Stimulated activated CD8-positive, alpha-beta memory T cell treated with anti-CD3 and anti-CD28 coated beads, Interleukin-12 subunit alpha, Interleukin-12 subunit beta, amount 100 ng/mL, for 4 hours (primary cell): ENCODE results near the gene MAP3K14.
"Not testable (repeated sequence)": the region's sequence is repeated elsewhere in the genome, so short reads cannot be mapped to it uniquely, and the experiment has no call there.

Source experiments
- DNase-seq: peaks from one replicate; pipeline ENCODE4 v3.0.0-alpha.2; 2020; ENCODE audit warnings: low read depth

Gene MAP3K14

DNA sequence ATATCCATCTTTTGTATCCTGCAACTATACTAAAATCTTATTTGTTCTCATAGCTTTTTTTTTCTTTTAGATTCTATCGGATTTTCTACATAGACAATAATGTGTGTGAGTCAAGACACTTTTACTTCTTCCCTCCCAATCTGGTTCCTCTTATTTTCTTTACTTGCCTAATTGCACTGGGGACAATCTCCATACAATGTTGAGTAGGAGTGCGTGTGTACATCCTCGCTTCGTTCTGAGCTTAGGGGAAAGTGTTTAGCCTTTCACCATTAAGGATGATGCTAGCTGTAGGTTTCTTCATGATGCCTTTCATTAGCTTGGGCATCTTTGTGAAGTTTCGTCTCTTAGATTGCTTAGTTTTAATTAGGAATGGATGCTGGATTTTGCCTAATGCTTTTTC, 57.8 kb downstream of the MAP3K14 start:
- DNase-seq: no peak

DNA sequence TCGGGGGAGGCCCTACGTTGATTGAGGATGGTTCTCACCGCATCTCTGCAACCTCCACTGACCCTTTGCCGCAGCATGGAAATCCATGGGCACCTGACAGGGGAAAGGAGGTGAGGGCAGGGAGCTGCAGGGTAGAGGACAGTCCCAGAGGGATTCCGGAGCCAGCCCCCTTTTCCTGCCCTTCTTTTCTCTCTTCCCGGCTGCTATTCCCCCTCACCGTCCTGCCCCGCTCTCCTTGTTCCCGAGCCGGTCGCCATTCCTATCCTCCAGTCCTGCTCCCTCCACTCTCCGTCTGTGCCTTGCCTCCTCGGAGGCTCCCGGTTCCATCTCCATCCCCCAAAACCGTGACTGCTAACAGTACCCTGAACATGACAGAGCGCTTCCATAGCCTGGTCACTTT, 59.7 kb downstream of the MAP3K14 start:
- no peak for DNase-seq

DNA sequence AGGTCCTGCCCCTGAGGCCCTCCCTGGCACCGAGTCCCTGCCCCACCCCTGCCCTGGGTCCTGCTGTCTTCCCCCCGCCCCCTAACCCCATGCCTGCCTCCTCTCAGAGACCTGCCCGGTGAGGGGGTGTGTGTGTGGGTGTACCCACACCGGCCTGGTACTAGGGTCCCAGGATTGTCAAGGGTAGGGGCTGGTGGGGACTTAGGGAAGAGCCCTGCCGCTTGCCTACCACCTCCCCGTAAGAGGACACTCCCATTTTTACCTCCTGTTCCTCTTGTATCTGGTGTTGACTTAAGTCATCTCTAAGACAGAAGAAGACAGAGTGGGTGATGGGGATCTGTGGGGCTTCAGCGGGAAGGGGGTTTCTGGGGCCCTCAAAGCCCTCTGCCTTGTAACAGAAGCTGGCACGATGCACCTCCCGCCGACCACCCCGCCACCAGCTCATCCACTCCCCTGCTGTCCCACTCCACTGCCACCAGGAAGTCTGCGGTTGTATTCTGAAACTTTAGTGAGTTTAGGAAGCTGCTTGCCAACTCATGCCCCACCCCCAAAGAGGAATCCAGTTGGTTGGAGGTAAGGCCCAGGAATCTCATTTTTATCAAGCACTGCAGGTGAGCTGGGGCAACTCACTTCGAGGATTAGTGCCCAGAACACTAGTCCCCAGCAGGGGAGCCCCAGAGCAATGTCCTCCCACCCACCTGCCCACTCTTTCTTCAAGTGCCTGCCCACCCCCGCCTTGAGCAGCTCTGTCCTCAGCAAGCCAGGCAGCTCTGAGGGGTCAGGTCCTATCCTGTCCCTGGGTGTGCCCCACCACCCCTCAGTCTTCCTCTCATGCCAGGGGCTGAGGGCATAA, 60.5 kb downstream of the MAP3K14 start:
- DNase-seq: no peak

DNA sequence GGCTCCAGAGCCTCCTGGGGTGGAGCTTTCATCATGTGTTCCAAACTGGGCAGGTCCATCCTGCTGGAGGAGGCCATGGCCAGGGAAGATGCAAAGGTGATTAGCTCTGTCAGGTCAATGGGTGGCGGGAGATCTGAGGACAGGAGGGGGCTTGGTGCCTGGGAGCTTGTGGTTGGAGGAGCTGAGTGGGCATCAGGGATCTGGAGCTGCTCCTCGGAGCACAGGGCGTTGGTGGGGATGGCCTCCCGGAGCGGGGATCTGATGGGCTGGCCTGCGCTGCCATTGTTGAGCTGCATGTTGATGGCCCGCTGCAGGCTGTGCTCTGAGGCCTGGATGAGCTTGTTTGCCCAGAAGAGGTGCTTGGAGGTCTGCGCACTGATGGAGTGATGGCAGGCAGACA, 61.5 kb downstream of the MAP3K14 start:
- DNase-seq: no peak

DNA sequence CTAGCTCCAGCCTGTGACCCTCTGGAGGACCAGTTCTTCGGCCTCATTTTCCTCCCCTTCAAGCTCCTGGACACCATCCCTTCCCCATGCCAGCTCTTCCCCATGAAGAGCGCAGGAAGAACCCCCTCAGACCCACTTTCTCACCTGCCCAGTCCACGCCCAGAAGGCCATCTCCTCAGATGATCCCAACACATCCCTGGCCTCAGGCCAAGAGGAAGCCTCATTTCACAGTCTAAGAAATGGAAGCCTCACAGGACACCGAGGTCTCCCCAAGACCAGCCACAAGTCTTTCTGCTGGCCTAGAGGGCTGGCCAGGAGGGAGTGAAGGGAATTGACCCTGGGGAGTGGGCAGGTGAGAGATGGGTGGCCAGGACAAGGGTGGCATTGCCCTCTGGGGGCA, 62.9 kb downstream of the MAP3K14 start:
- DNase-seq: no peak

DNA sequence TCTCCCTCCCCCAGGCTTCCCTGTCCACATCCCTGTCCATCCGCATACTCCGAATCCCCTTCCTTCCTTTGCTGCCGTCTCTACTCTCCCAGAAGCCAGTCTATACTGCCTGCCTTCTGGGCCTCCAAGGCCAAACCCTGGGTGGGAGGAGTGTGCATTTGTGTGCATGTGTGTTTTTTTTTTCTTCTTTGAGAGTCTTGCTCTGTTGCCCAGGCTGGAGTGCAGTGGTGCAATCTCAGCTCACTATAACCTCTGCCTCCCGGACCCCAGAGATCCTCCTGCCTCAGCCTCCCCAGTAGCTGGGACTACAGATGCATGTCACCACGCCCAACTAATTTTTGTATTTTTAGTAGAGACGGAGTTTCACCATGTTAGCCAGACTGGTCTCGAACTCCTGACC, 63.6 kb downstream of the MAP3K14 start:
- DNase-seq: not testable (repeated sequence)

DNA sequence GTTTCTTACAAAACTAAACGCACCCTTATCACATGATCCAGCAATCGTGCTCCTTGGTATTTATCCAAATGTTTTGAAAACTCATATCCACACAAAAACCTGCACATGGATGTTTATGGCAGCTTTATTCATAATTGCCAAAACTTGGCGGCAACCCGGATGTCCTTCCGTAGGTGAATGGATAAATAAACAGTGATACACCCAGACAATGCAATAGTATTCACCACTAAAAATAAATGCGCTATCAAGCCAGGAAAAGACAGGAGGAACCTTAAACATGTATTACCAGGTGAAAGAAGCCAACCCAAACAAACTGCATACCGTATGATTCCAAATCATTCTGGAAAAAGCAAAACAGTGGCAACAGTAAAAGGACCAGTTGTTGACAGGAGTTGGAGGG, 64.9 kb downstream of the MAP3K14 start:
- no peak for DNase-seq

DNA sequence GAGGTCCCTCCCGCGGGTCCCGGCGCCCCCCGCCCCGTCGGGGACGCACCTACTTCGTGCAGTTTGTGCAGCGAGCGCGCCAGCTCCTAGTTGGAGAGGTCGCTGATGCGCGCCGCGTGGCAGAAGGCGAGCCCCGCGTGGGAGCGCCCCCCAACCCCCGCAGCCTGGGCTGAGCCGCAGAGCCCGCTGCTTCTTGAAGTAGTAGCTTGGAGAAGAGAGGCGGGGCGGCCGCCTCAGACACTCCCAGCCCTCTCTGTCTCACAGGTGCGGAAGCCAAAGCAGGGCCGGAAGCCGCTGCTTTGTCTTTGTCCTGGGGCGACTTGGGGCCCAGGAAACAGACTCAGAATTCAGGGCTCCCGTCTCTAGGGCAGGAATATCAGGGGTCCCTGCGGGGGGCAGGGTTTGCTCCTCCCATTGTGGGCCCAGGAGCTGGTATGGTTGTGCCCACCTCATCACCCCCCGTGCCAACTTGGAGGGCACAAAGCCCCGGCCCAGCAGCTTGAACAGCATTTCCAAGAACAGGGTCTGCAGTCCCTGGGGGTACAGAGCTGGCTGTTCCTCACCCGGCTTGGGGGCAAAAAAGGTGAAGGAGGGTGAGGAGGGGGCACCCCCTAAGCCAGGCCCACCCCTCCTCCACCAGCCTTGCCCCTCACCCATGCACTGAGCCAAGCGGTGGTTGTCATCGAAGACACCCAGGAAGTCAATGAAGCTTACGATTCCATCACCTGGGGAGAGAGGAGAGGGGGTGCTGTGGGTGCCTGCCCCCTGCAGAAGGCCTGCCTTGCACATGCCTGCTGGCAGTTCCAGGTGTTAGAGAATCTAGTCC, 68.5 kb downstream of the MAP3K14 start:
- DNase-seq: peak; percentile 72

DNA sequence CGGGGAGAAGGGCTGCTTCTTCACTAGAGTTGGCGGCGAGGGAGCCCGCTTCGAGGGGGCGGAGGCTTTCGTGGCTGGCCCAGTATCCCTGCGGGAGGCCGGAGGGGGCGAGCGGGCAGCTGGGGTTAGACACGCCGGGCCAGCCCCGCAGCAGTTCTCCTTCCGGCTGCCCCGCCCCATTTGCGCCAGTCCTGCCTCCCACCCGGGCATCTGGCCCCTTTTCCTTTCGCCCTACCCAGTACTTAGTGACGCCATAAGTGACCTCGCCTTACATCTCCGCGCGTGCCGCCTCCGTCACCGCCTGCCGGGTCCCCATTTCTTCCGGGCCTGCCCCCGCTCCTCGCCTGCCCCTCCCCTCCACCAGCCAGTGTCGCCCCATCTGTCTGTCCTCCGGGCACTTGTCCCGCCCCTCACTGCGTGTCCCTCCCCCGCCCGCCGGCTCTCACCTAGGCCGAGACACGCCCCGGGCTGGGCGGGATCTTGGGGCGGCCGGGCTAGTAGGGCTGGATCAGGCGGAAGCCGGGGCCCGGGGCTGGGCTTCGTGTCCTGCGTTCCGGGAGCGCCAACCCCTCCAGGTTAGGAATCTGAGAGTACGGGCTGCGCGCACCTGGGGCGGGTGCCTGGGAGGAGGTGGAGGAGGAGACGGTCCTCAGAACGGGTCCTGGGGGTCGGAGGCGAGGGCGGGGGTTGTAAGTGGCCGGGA, 69.2 kb downstream of the MAP3K14 start:
- peak; percentile 93 for DNase-seq

DNA sequence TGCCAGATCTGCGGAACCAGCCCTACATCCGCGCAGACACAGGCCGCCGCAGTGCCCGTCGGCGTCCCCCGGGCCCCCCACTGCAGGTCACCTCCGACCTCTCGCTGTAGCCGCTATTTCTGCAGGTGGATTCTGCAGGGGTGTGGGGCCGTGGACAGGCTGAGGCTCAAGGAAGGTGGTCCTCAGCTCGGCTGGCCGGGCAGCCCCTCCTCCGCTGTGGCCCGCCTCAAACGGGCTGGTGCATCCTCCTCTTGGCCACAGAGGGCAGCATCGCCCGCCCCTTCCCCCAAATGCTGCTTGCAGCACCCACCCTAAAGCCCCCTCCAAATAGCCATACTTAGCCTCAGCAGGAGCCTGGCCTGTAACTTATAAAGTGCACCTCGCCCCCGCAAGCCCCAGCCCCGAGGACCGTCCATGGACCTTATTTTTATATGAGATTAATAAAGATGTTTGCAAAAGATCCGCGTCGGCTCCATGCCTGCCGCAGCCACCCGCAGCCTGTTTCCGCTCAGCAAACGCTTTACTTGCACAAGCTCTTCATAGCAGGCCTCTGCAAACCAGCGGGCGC, 69.9 kb downstream of the MAP3K14 start:
- no peak for DNase-seq

DNA sequence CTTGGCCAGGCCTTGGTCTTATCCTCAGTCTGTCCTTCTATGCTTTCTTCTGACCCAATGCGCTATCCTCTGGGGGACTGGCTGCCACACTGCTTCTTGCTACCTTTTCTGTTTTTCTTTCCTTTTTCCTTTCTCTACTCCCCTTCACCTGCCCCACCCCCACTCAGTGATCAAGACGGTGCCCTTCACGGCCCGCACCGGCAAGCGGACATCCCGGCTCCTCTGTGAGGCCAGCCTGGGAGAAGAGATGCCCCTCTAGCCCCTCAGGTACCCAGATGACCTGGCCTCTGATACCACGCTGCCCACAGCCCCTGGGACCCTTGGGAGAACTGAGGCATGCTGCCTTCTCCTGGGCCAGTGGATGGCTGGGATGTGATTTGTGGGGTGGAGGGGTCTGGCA, 70.5 kb downstream of the MAP3K14 start:
- DNase-seq: no peak

DNA sequence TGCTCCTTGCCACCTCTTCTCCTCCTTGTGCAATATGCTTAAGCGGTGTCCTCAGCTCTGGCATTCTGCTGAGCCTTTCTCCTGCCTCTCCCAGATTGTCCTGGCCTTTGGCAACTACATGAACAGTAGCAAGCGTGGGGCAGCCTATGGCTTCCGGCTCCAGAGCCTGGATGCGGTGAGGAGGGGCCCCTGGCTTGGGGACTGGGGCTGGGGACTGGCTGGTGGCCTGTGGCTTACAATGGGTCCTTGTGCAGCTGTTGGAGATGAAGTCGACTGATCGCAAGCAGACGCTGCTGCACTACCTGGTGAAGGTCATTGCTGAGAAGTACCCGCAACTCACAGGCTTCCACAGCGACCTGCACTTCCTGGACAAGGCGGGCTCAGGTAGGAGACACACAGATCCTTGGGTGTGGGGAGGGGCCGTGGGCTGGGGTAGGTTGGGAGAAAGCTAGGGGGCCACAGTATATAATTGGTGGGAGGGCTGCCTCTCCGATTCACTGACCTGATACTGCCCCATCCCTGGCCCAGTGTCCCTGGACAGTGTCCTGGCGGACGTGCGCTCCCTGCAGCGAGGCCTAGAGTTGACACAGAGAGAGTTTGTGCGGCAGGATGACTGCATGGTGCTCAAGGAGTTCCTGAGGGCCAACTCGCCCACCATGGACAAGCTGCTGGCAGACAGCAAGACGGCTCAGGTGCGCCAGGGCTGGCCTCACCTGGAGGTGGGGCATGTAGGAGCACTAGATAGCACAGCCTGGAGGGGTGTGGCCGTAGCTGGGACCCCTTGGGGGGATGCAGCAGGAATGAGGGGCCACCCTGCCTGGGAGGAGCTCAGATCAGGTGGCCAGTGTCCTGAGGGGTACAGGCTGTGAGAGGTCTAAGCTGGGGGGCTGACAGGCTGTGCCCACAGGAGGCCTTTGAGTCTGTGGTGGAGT, 71.8 kb downstream of the MAP3K14 start:
- no peak for DNase-seq

DNA sequence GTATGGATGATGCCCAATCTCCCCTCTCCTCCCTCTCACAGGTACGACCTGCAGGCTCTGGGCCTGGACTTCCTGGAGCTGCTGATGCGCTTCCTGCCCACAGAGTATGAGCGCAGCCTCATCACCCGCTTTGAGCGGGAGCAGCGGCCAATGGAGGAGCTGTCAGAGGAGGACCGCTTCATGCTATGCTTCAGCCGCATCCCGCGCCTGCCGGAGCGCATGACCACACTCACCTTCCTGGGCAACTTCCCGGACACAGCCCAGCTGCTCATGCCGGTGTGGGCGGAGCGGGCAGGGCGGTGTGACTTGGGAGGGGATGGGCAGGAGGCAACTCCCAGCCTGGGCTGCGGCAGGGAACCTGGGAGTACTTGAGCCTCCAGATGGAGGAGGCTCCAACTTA, 73.1 kb downstream of the MAP3K14 start:
- DNase-seq: no peak

DNA sequence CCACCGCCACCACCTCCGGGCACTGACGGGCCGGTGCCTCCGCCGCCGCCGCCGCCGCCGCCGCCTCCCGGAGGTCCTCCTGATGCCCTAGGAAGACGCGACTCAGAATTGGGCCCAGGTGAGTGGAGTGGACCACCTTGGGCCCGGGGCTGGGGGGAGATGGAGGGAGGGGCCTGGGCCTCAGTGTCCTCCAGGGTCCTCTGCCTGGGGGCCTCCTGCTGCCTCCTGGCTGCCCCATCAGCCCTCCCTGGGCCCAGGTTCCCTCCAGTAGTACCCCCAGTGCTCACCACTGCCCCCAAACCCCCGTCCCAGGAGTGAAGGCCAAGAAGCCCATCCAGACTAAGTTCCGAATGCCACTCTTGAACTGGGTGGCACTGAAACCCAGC, 74.8 kb downstream of the MAP3K14 start:
- DNase-seq: no peak

DNA sequence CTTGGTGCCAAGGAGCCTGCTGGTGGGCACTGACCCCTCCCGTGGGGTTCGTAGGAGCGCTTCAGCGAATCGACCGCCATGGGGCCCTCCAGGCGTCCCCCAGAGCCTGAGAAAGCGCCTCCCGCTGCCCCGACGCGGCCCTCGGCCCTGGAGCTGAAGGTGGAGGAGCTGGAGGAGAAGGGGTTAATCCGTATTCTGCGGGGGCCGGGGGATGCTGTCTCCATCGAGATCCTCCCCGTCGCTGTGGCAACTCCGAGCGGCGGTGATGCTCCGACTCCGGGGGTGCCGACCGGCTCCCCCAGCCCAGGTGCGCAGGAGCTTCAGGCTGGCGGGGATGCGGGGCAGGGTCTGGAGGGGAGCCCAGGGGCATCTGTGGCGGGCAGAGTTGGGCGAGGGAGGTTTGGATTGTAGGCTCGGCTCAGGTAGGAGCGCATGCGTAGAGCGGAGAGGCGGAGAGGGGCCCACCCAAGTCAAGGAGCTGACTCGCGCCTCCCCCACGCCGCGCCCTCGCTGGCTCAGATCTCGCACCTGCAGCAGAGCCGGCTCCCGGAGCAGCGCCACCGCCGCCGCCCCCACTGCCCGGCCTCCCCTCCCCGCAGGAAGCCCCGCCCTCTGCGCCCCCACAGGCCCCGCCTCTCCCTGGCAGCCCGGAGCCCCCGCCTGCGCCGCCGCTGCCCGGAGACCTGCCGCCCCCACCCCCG, 75.3 kb downstream of the MAP3K14 start:
- DNase-seq: no peak

DNA sequence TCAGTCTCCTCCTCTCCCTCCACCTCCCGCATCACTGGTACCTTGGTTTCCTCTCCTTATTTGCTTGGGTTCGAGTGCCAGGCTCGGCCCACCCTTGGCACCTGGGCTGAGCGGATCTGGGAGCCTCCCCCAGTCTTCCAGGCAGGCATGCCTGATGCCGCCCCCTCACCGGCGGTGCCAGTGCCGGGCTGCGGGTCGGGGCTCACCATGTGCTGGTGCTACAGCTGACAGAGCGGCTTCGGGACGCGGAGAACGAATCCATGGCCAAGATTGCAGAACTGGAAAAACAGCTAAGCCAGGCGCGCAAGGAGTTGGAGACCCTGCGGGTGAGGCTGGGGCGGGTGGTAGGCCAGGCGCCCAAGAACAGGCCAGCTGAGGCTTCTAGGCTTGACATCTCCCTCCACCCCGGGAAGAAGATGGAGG, 75.9 kb downstream of the MAP3K14 start:
- no peak for DNase-seq

DNA sequence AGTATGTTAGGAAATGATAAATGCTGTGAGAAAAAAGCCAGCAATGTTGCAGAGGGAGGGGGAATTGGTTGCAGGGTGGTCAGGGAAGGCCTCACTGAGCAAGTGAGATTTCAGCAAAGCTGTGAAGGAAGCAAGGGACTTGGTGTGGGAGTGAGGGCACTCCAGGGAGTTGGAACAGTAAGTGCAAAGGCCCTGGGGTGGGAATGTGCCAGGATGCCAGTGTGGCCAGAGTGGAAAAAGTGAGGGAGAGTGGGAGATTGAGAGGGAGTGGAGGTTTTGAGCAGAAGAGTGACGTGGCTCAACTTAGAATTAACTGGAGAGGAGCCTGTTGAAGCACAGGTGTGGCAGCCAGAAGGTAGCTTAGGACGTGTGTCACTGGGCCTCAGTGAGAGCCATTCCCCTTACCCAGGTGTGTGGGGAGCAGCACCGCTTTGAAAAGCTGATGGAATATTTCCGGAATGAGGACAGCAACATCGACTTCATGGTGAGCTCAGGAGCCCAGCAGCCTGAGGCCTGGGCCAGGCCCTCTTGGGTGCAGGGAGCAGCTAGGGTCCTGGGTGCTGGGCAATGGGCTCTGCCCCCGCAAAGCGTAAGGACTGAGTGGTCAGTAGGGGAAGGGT, 78.6 kb downstream of the MAP3K14 start:
- no peak for DNase-seq

DNA sequence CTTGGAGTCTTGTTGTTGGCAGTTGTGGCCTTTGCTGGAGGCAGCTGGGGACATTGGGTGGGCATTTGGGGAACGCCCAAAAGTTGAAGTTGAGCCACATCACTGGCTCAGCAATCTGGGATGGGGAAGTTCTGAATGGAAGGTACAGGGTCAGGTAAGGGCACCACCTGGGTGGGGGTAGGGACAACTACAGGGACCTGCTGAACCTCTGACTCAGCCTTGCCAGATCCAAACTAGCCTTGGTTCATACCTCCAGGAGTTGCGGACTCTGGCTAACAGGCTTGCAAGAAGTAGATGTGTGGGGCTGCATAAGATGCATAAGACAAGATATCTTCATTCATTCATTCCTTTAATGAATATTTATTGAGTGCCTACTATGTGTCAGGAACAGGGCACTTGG, 79.1 kb downstream of the MAP3K14 start:
- DNase-seq: no peak

DNA sequence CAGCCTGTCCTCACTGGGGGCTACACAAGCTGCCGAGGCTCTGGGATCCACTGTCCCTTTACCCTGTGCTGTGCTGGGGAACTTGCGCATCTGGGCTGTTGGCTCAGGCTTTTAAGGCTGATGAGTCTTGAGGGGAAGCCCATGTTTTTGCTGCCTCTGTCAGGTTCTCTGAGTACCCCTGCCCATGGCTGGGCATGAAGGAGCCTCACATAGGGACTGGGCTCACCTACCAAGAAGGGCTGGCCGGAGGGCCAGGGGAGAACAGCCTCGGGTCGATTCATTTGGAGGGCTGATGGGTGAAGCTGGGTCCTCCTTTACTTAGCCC, 80.6 kb downstream of the MAP3K14 start:
- no peak for DNase-seq
